Testis (tissue), 2 donors: ENCODE measurements around the gene SMG6.

Experiments used
- CTCF ChIP-seq, 3 experiments: fragments of 450-650 bp in 2 of 3; fragments of 200-600 bp in 1 of 3; sonication (generic) in 1 of 3; IDR thresholded peaks; one replicate each; pipeline ENCODE4 v1.5.1; 2016 to 2019; ENCODE audit warnings: antibody characterized with exemption in 3 of 3, mild to moderate bottlenecking in 2 of 3, moderate library complexity in 1 of 3
- POLR2A ChIP-seq: fragments of 450-650 bp; IDR thresholded peaks from one replicate; pipeline ENCODE4 v1.6.1; 2017; ENCODE audit warnings: antibody characterized with exemption, mild to moderate bottlenecking, moderate library complexity

GRCh38 chr17:2049333-2050299 is 254.0 kb downstream of the SMG6 start:
- TF ChIP-seq CTCF (IDR thresholded peaks at IDR 0.05): no peak
- no peak for TF ChIP-seq POLR2A
